ENCODE data around the gene PTPRD.

The PTPRD gene

GRCh38 chr9:8806150-8806549 lies 1806.7 kb downstream of the PTPRD start:
- H3K27ac ChIP-seq (ENCODE audit: low read depth, low read length), result no peak overlapping the region
- no peaks in the 10 kb centered on the region for H3K36me3 ChIP-seq (ENCODE audit: control insufficient read depth, low read length)
- no peaks in the 10 kb centered on the region for H3K79me2 ChIP-seq (ENCODE audit: control insufficient read depth, low read length)
- TF ChIP-seq EZH2phosphoT487 (IDR thresholded peaks at IDR 0.05; ENCODE audit: borderline replicate concordance, low read length), result no peak
- TF ChIP-seq CTCF (IDR thresholded peaks at IDR 0.05; ENCODE audit: low read depth, low read length, poor library complexity, severe bottlenecking), result no peak
- no peak overlapping the region for H3K4me3 ChIP-seq (ENCODE audit: low read length)
- no peaks in the 10 kb centered on the region for H3K9me2 ChIP-seq (replicated peaks; ENCODE audit: control insufficient read depth, low read length)
- no peaks in the 10 kb centered on the region for H4K20me1 ChIP-seq (ENCODE audit: control insufficient read depth, insufficient read depth, low read depth, low read length)
- no peaks in the 10 kb centered on the region for H3K4me1 ChIP-seq (ENCODE audit: control insufficient read depth, low read length)
- H3K9me3 ChIP-seq (ENCODE audit: control insufficient read depth, insufficient read depth, low read length), result no peaks in the 10 kb centered on the region
- no peaks in the 10 kb centered on the region for H3K27me3 ChIP-seq (ENCODE audit: control insufficient read depth, low read length)
- H3F3A ChIP-seq (ENCODE audit: control insufficient read depth, insufficient read depth), result no peaks in the 10 kb centered on the region
- H3K4me2 ChIP-seq (ENCODE audit: low read length), result no peak overlapping the region

- Histone ChIP-seq H3K36me3 (ENCODE audit: control insufficient read depth, low read length) (no peaks in the 10 kb centered on the region), H3K27me3 (ENCODE audit: control insufficient read depth, low read length) (no peaks in the 10 kb centered on the region), H3K4me1 (ENCODE audit: control insufficient read depth, low read length) (no peaks in the 10 kb centered on the region), H4K20me1 (ENCODE audit: control insufficient read depth, insufficient read depth, low read depth, low read length) (no peaks in the 10 kb centered on the region), H3K9me2 (replicated peaks; ENCODE audit: control insufficient read depth, low read length) (no peaks in the 10 kb centered on the region), H3K4me3 (ENCODE audit: low read length) (no peak overlapping the region), H3K79me2 (ENCODE audit: control insufficient read depth, low read length) (no peaks in the 10 kb centered on the region), H3K27ac (ENCODE audit: low read depth, low read length) (no peak overlapping the region), H3K4me2 (ENCODE audit: low read length) (no peak overlapping the region), H3K9me3 (ENCODE audit: control insufficient read depth, insufficient read depth, low read length) (no peaks in the 10 kb centered on the region), H3F3A (ENCODE audit: control insufficient read depth, insufficient read depth) (no peaks in the 10 kb centered on the region)
- TF ChIP-seq CTCF (IDR thresholded peaks at IDR 0.05; ENCODE audit: low read depth, low read length, poor library complexity, severe bottlenecking) (no peak), EZH2phosphoT487 (IDR thresholded peaks at IDR 0.05; ENCODE audit: borderline replicate concordance, low read length) (no peak)
Observed at GRCh38 chr9:8804613-8805012, 1808.2 kb downstream of the PTPRD start.

- Histone ChIP-seq H3K27me3 (ENCODE audit: control insufficient read depth, low read length) (no peaks in the 10 kb centered on the region), H3K36me3 (ENCODE audit: control insufficient read depth, low read length) (no peaks in the 10 kb centered on the region), H3F3A (ENCODE audit: control insufficient read depth, insufficient read depth) (no peaks in the 10 kb centered on the region), H3K9me3 (ENCODE audit: control insufficient read depth, insufficient read depth, low read length) (no peaks in the 10 kb centered on the region), H3K9me2 (replicated peaks; ENCODE audit: control insufficient read depth, low read length) (no peaks in the 10 kb centered on the region), H3K4me3 (ENCODE audit: low read length) (no peak overlapping the region), H3K27ac (ENCODE audit: low read depth, low read length) (no peak overlapping the region), H4K20me1 (ENCODE audit: control insufficient read depth, insufficient read depth, low read depth, low read length) (no peaks in the 10 kb centered on the region), H3K4me2 (ENCODE audit: low read length) (no peak overlapping the region), H3K79me2 (ENCODE audit: control insufficient read depth, low read length) (no peaks in the 10 kb centered on the region), H3K4me1 (ENCODE audit: control insufficient read depth, low read length) (no peaks in the 10 kb centered on the region)
- TF ChIP-seq CTCF (IDR thresholded peaks at IDR 0.05; ENCODE audit: low read depth, low read length, poor library complexity, severe bottlenecking) (no peak), EZH2phosphoT487 (IDR thresholded peaks at IDR 0.05; ENCODE audit: borderline replicate concordance, low read length) (no peak)
Observed at GRCh38 chr9:8802242-8802641, 1810.6 kb downstream of the PTPRD start.

DNA sequence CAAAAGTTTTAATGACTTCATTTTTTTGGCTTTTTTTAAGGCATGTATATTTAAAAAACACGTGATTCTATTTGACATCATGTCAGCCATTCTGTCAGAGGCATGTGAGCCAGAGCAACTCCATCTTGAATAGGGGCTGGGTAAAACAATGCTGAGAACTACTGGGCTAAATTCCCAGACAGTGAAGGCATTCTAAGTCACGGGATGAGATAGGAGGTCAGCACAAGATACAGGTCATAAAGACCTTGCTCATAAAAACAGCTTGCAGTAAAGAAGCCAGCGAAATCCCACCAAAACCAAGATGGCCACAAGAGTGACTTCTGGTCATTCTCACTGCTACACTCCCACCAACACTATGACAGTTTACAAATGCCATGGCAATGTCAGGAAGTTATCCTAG lies 1812.6 kb downstream of the PTPRD start:
- no peaks in the 10 kb centered on the region for H3K36me3 ChIP-seq (ENCODE audit: control insufficient read depth, low read length)
- no peaks in the 10 kb centered on the region for H3K27me3 ChIP-seq (ENCODE audit: control insufficient read depth, low read length)
- no peaks in the 10 kb centered on the region for H3F3A ChIP-seq (ENCODE audit: control insufficient read depth, insufficient read depth)
- no peak overlapping the region for H3K4me3 ChIP-seq (ENCODE audit: low read length)
- H3K27ac ChIP-seq (ENCODE audit: low read depth, low read length), result no peak overlapping the region
- H3K79me2 ChIP-seq (ENCODE audit: control insufficient read depth, low read length), result no peaks in the 10 kb centered on the region
- no peak for TF ChIP-seq EZH2phosphoT487 (IDR thresholded peaks at IDR 0.05; ENCODE audit: borderline replicate concordance, low read length)
- TF ChIP-seq CTCF (IDR thresholded peaks at IDR 0.05; ENCODE audit: low read depth, low read length, poor library complexity, severe bottlenecking), result no peak
- no peaks in the 10 kb centered on the region for H3K4me1 ChIP-seq (ENCODE audit: control insufficient read depth, low read length)
- H3K9me3 ChIP-seq (ENCODE audit: control insufficient read depth, insufficient read depth, low read length), result no peaks in the 10 kb centered on the region
- H3K9me2 ChIP-seq (replicated peaks; ENCODE audit: control insufficient read depth, low read length), result no peaks in the 10 kb centered on the region
- no peak overlapping the region for H3K4me2 ChIP-seq (ENCODE audit: low read length)
- no peaks in the 10 kb centered on the region for H4K20me1 ChIP-seq (ENCODE audit: control insufficient read depth, insufficient read depth, low read depth, low read length)

All from DOHH2 (cell line).